Hematopoietic multipotent progenitor cell treated with erythropoietin and hydrocortisone succinate and interleukin-3 and kit ligand, for 6 days (in vitro differentiated cells): Measurements from ENCODE around the gene ULBP3.
"Not testable (repeated sequence)": the region's sequence is repeated elsewhere in the genome, so short reads cannot be mapped to it uniquely, and the experiment has no call there.

Source experiments
- DNase-seq: peaks from one replicate; pipeline ENCODE4 v3.0.0-alpha.2; 2015

Gene ULBP3

DNA sequence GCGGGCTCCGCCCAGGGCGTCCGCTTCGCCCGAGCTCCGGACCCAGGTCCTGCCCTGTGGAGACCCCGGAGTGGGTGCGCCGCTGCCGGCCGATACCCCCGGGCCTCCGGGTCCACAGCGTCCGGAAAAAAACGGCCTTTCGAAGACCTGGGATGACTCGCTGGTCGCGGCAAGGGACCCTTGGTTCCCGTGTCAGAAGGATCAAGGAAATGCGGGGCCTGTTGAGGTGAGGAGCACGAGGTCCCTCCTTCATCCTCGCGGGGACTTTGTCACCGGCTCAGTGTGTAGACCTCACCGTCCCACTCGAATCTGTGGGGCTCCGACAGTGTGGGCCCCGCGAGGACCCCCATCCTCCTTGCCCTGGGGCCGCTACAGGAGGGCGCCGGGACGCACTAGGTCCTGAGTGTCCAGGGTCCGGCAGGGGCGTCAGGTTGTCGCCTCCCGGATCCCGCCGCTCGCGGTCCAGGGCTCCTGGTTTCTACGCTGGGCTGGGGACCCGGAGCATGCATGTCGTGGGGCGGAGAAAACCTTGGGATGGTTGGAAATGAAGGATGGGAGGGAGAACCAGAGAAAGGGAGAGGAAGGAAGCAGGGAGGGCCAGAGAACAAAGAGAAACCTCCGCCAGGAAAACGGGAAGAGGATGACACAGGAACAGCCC, 54.2 kb downstream of the ULBP3 start:
- not testable (repeated sequence) for DNase-seq

DNA sequence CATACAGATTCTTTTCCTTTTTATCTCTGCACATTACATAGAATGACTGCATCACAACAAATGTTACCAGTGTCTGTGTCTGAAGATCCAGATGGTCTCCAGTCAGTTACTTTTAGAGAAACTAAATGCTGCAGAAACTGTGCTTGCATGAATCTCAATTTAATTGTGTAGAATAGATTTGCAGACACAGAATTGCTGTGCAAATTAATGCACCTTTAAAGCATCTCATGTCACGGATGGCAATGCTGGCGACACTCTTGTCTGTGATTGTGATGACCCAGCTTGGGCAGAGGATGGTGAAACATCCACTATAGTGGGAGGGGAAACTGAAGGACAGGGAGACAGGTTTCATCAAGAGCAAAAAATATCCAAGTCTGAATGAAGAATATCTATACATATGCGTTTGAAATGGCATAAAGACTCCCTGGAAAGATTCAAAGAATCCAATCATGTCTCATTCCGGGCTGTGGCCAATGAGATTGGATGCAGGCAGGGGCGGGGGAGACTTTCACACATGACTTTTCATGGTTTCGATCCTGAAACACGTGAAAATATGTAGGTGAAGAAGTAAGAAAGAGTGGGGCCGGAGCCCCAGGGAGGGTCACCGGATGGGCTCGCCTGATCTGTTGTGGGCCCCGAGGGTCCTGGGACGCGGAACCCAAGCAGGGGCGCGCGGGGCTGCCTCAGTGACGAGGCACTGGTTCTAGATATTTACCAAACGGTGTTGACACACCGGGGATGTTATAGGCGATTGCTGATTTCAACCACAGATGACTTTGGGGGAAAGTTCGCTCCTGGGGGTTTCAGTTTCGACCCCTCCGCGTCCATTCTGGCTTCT, 54.9 kb downstream of the ULBP3 start:
- not testable (repeated sequence) for DNase-seq

DNA sequence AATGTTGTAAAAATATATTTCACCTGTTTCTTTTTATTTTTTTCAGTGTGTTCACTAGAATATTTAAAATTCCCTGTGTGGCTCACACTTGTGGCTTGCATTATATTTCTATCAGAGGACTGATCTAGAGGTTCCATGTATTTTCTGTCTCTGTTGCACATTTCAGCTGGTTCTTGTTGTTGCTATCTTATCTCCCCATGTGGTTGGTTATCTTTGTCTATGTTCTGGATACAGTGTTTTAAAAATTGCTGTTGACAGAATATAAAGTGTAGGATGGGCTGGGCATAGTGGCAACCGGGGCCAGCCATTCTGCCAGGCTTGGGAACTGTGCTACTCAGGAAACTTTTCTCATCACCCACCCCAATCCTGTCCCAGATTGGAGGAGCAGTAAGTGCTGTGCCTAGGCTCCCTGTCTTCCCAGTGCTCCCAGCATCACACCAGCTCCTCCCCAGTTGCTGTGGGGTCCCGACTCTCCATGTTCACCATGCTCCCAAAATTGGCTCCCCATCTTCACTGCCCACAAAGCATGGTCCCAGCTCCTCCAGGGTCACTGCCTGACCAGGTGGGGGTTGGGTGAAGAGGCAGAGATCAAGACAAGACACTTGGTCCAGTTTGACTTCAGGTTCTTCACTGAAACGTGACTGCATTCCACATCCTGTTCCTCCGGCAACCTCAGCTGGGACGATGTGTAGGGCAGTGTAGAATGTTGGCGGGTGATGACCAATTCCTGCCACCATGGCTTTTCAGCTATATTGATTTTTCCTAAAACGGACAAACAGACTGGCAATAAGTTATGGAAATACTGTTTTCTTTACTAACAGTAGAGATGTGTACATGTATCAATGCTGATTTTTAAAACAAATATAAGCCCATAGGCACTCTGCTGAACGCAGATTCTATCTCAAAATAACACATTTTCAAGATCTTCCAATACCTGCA, 55.8 kb downstream of the ULBP3 start:
- not testable (repeated sequence) for DNase-seq
